ENCODE data around the gene HMCN1.
"Not testable (repeated sequence)": the region's sequence is repeated elsewhere in the genome, so short reads cannot be mapped to it uniquely, and the experiment has no call there.

HMCN1 gene

DNA sequence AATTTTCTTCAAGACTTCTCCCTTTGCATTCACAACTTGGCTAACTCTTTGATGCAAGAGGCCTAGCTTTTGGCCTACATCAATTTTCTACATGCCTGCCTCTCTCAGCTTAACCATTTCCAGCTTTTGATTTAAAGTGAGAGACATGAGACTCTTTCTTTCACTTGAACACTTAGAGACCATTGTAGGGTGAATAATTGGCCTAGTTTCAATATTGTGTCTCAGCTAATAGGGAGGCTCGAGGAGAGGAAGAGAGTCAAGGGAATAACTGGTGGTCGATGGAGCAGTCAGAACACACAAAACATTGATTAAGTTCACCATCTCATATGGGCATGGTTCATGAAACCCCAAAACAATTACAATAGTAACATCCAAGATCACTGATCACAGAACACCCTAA lies 415.4 kb downstream of the HMCN1 start:
- DNase-seq (ENCODE audit: low read depth in 2 of 2): no peak

DNA sequence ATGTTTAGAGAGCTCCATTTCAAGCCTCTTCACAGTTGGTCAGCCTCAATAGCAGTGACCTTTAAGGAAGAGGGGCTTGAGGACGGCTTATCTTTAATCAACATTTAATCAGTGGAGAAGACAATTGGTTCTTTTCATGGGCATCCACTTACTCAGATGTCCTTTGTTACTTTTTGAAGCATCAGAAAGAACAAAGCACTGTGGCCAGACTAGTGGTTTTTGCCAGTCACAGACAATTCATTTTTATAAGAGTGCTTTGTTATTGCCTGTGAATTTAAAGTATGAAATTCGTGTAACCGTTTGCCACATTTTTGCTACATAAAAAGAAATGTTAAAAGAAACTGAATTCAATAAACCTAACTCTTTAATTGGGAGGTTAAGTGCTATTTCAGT lies 418.0 kb downstream of the HMCN1 start:
- no peak for DNase-seq (ENCODE audit: low read depth in 2 of 2)

DNA sequence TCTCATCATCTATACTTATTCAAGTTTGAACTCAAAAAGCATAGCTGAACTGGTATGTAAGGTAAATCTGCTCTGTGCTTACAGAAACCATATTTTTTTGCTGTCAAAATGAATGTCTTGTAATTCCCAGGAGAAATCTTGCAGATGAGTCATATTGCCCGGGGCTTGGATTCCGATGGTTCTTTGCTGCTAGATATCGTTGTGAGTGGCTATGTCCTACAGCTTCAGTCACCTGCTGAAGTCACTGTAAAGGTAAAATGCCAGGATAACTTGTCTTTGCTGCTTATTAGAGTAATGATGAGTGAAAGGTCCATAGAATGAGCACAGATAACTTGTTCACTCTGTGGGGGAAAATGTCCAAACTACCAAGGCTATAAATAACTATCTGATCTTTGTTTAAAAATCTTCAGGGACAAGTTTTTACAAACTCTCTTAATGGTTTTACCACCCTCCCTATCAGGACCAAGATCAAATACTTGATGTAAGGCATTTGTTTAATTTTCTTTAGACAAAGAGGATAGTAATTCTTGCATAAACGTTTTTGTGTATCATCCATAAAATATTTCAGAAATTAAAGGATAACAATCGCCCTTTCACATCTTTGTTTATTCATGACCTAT lies 418.5 kb downstream of the HMCN1 start:
- no peak for DNase-seq (ENCODE audit: low read depth in 2 of 2)

DNA sequence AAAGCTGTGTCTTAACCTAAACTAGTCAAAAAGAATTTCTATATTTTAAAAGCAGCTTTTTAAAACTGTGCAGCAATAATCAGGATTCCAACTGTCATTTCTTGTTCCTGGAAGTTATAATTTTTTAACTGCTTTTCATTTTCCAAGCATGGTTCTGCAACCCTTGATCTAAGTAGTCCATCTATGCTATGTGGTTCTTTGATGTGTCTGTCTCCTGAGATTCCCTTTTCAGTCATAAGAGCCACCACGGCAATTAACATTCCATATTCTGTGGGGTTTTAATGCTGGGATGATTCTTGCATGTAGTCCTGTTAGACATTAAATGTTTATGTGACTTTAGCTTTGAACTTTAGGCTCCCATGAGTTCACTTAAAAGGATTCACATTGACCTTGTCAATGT lies 420.5 kb downstream of the HMCN1 start:
- DNase-seq (ENCODE audit: low read depth in 2 of 2): no peak

DNA sequence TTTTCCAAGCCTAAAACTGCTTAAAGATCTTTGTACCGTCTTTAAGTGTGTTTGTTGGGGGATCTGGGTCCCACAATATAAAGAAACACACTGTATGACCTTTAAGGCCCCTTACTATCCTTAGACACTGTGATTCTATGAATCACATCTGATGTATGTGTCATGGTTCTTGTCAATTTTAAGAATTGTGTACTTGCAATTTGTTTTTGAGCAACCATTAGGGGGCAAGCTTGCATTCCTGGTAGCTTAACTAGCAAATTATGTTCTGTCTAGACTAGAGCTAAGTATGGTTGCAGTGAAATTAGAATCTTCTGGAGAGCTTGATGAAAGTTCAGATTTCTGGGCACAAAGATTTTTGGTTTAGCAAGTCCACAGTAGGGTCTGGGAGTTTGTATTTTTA lies 421.4 kb downstream of the HMCN1 start:
- no peak for DNase-seq (ENCODE audit: low read depth in 2 of 2)

DNA sequence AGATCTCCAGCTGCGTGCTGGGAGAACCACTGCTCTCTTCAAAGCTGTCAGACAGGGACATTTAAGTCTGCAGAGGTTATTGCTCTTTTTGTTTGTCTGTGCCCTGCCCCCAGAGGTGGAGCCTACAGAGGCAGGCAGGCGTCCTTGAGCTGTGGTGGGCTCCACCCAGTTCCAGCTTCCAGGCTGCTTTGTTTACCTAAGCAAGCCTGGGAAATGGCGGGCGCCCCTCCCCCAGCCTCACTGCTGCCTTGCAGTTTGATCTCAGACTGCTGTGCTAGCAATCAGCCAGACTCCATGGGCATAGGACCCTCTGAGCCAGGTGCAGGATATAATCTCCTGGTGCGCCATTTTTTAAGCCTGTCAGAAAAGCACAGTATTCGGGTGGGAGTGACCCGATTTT lies 428.7 kb downstream of the HMCN1 start:
- DNase-seq (ENCODE audit: low read depth in 2 of 2): not testable (repeated sequence)

DNA sequence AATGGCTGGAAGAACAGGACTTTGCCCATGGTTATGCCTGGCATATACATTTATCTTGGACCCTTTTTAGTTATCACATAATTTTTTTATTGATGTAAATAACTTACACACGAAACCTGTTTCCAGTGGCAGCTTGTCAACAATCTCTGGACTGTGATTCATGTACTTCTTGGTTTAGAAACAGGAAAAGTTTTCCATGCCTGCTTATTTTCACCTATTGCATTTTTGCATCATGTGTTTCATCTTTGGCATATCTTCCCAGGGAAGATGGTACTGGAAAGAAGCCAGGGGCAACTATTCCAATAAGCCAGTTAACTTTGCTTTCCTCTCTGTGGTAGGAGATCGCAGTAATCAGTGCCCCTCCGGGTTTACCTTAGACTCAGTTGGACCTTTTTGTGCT lies 430.6 kb downstream of the HMCN1 start:
- DNase-seq (ENCODE audit: low read depth in 2 of 2): no peak

DNA sequence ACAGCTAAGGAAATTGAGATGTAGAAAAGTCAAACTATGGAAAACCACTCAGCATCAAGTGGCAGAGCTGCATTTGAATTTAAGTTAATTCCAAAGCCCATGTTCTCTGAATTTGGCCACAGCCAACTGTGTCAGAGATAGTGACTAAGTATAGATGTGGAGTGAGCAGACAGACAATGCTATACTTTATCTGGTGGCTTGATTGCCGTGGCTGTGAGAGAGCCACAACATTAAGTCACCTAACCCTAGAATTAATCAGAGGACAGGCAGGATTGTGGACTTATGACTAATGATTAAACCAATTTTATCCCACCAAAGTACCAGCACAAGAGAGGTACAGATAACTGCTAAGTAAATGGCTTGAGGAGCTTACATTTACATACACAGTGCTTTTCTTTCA lies 431.1 kb downstream of the HMCN1 start:
- DNase-seq (ENCODE audit: low read depth in 2 of 2): no peak

DNA sequence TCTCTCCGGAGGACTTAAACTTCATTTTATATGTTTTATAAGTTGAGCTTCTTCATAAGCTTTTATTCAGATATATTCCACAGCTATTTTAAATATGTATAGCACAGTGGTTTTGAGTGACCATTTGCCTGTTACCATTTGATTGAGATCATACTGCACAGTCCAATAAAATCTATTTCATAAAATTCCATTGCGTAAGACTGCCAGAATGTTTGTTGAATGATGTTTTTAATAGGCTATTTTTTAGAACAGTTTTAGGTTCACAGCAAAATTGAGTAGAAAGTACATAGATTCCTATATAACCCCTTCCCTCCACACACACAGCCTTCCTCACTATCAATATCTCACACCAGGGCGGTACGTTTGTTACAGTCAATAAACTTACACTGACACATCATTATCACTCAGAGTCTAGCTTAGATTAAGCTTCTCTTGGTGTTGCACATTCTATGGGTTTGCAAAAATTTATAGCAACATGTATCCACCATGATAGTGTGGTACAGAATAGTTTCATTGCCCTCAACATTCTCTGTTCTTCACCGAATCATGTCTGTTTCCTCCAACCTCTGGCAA lies 433.0 kb downstream of the HMCN1 start:
- no peak for DNase-seq (ENCODE audit: low read depth in 2 of 2)

DNA sequence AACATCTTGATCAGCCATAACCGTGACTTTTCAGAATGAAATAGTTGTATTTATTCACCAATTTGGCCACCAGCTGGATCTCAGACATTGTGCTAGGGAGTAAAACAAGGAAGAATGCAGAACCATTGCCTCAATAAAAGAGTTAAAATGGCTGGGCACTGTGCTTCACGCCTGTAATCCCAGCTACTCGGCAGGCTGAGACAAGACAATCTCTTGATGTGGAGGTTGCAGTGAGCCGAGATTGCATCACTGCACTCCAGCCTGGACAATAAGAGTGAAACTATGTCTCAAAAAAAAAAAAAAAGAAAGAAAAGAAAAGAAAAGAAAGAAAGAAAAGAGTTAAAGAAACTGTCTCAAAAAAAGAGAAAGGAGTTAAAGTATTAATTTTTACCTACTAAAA lies 441.4 kb downstream of the HMCN1 start:
- no peak for DNase-seq (ENCODE audit: low read depth in 2 of 2)

DNA sequence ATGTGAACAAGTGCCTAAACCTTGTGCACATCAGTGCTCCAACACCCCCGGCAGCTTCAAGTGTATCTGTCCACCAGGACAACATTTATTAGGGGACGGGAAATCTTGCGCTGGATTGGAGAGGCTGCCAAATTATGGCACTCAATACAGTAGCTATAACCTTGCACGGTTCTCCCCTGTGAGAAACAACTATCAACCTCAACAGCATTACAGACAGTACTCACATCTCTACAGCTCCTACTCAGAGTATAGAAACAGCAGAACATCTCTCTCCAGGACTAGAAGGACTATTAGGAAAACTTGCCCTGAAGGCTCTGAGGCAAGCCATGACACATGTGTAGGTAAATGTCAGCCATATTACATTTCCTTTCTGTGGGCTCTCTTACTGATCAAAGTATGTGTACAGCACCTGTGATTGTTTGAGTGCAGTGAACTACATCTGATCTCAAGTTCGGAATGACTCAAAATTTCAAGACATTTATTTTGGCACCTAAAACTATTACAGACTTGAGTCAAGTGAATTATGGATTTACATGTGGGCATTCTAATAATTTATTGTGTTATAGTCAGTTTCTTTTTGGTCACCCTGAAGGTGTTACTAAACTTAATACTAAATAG lies 444.3 kb downstream of the HMCN1 start:
- DNase-seq (ENCODE audit: low read depth in 2 of 2): no peak

DNA sequence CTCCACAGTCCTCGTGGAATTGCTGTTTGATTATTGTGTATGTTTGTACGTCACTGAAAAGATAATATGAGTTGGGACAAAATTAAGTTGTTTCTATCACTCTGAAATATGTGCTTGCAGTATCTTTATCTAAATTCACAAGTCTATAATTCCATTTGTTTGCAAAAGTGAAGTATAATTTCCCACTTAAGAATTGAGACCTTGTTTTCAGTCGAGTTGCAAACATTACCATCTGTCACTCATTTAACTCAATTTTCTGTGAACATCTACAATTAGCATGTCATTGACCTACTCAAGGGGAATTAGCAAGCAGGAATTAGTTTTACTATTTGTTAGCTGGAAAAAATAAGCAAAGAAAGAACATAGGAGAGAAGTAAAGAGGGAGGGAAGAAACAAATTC lies 445.0 kb downstream of the HMCN1 start:
- DNase-seq (ENCODE audit: low read depth in 2 of 2): no peak

DNA sequence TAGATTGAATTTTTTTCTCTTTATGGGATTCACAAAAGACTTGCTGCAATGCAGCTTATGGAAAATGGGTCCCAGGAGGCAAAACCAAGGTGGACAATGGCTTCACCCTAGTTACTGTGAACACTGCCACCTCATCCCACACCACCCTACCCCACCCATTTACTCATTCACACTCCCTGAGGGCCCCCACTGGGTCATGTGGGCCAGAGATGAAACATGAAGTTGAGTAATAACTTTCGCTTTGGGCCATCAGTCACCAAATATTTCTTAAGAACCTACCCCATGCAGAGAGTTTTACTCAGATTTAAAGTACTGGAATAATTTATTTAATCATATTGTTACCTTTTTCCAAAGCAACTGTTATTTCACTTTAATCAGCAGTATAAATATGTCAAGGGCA lies 449.0 kb downstream of the HMCN1 start:
- DNase-seq (ENCODE audit: low read depth in 2 of 2): no peak

DNA sequence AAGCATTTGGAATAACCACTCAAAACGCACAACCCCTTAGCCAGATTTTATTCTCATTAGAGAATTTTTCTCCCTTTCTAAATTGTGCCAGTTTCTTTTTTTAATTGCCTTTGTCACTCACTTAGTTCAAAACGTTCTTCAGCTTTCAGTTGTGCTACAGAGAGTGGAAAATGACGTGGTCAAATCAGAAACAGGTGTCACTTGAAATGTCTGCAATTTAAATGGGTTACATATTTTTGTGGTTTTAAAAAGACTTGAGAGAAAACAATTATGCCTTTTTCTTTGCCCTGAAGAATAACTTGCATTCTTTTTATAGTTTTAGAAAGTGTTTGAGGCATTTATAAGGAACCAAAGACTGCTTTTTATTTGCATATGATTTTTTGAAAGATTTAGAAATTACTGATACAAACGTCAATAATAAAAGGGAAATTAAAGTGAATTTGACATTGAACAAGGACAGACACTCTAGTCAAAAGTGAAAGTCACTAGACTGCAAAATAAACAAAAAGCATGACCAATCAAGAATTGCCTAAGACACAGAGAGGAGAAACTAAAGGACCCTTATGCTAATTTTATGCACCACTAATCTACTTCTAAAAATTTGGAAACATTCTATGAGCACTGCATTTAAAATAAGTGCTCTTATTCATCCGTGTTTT lies 449.9 kb downstream of the HMCN1 start:
- no peak for DNase-seq (ENCODE audit: low read depth in 2 of 2)

DNA sequence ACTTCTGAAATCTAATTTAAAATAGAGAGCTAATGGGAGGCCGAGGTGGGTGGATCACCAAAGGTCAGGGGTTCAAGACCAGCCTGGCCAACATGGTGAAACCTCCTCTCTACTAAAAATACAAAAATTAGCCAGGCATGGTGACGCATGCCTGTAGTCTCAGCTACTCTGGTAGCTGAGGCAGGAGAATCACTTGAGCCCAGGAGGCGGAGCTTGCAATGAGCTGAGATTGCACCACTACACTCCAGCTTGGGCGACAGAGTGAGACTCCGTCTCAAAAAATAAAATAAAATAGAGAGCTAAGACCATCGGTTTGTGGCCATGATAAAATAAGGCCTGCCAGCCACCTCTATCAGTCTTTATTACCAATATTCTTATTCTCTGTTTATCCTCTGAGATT lies 452.1 kb downstream of the HMCN1 start:
- not testable (repeated sequence) for DNase-seq (ENCODE audit: low read depth in 2 of 2)

DNA sequence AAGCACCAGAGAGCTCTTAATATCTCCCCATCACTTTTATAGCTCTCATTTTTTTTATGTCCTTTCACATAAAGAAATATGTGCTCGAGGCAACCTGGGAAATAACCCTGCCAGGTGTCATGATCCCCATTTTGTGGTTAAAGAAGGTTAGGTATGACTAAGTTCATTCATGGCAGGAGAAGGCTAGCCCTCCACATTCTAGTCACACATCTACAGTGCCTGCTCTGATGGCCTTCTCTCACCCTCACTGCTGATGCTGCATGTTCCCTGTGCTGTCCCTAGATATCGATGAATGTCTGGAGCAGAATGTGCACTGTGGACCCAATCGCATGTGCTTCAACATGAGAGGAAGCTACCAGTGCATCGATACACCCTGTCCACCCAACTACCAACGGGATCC lies 453.4 kb downstream of the HMCN1 start:
- DNase-seq (ENCODE audit: low read depth in 2 of 2): no peak

DNA sequence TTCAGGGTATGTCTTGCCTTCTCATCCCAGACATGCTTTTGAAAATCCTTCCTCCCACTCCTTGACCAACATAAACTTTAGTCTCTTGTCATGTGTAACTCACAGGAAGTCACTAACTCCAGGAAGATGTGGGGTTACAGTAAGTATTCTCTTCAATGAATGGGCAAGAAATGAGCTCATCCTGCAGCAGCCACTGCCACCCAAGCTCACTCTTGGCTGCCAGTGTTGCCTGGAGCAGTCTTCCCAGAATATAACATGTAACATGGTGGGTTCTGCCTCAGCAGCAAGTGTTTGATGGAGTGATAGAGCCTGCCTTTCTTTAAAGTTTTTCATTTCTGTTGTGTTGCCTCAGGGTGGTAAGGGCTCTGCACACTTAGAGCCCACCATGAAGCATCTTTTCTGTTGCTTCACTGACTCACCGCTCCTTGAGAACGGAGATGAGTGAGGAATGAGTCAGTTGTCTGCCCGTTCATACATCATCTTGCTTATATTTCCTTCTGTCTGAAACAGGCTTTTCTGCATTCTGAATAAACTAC lies 453.9 kb downstream of the HMCN1 start:
- DNase-seq (ENCODE audit: low read depth in 2 of 2): no peak

DNA sequence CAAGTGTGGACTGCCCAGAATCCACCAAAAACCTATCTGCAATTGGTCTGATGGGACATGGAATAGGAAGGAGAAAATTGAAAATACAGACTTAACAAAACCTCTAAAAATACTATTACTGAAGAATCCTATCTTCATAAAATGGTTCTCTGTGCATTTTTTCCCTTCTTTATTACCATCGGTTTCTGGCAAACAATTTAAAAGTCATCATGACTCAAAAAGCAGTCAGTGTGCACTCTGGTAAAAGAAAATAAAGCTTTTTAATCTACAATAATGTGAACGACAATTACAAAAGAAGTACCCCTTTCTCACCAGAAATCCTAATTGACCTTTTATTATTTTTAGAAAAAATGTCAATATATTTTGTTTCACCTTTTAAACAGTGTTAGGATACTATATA lies 454.5 kb downstream of the HMCN1 start:
- no peak for DNase-seq (ENCODE audit: low read depth in 2 of 2)

DNA sequence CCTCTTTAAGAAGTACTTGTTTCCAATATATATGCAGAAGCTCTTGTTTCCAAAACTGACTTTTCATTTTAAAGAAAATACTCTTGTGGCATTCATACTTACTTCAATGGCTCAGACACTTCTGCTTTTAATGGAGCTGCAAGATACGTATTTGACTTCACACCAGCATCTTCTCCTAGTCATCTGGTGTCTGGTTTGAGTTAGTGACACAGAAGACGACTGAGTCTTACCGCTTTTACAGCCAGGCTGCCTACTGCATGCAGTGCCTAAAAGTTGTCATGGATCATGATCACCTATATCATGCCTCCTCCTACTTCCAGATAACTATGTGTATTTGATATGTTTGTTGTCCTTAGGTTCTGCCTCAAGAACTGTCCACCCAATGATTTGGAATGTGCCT lies 455.0 kb downstream of the HMCN1 start:
- no peak for DNase-seq (ENCODE audit: low read depth in 2 of 2)

DNA sequence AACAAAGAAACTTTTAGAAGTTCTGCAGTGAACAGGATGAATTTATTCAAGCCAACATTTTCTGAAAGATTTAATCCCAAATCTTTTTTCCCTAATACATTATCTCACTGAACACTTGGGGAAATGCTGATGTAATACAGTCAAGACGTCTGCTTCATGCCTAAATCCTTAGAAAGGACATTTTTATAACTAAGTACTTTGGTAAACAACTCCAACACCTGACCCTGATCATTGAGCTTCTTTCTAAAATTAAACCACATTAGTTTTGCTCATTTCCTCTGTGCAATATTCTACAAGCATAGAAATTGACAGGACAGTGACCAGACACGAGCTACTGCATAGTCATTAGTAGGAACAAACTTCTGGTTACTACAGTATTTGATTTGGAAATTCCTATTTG lies 457.3 kb downstream of the HMCN1 start:
- no peak for DNase-seq (ENCODE audit: low read depth in 2 of 2)

DNA sequence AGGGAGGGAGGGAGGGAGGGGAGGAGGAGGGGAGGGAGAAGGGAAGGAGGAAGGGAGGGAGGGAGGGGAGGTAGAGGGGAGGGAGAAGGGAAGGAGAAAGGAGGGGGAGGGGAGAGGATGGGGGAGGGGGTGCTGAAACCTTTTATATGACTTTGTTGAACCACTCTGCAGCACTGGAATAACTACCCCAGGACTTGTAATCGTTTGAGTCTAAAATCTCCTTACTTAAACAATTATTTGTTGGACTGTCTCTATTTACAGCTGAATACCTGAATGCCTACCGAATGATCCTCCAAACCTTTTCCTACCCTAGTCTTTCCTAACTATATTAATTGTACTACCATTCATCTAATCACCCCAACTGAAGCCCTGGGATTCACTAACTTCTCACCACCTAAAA lies 459.0 kb downstream of the HMCN1 start:
- DNase-seq (ENCODE audit: low read depth in 2 of 2): no peak

DNA sequence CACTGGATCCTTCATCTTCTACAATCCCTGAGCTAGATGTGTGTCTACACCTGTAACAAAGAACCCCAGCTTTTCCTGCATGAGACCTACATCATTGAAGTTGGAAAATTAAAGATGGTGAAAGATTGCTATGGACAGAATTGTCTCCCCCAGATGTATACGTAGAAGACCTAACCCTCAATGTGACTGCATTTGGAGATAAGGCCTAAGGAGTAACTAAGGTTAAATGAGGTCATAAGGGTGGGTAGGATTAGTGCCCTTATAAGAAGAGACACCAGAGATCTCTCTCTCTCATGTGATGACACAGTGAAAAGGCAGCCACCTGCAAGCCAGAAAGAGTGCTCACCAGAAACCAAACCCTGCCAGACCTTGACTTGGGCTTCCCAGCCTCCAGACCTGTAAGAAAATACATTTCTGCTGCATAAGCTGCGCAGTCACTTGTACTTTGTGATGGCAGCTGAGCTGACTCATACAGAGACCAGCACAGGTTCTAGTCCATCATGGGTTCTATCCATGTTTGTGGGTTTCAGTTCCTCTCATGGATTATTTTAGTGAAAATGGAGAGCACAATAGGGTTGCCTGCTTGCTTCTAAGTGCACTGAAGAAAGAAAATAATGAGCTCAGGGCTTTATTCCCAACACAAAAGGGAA lies 460.0 kb downstream of the HMCN1 start:
- DNase-seq (ENCODE audit: low read depth in 2 of 2): no peak

Data from stimulated activated CD8-positive, alpha-beta memory T cell treated with anti-CD3 and anti-CD28 coated beads, Interleukin-7, amount 100 ng/mL, for 4 hours (primary cell).